Kidney epithelial cell (primary cell): Measurements from ENCODE around the gene COX7B2. TPM values are rescaled to one million over a fixed set of nuclear protein-coding genes. Genes with fewer than 3 reads are reported as not detected.

ENCODE experiments used
- DNase-seq: peaks from one replicate; pipeline ENCODE4 v3.0.0-alpha.2; 2010; ENCODE audit warnings: low read depth
- H3K27me3 ChIP-seq: 2 replicates; pipeline ENCODE4 v1.6.0; 2011; ENCODE audit warnings: low read length; ENCODE audit not compliant: control insufficient read depth, insufficient read depth
- H3K36me3 ChIP-seq: 2 replicates; pipeline ENCODE4 v1.5.1; 2011; ENCODE audit warnings: low read length; ENCODE audit not compliant: control insufficient read depth, insufficient read depth
- H3K4me3 ChIP-seq: 2 replicates; pipeline ENCODE4 v1.5.1; 2011; ENCODE audit warnings: low read depth, mild to moderate bottlenecking, control low read depth, low read length
- total RNA-seq: library from RNA; depleted of rRNA; stranded (reverse); fragments of >200 nt; gene quantifications from 2 replicates; pipeline ENCODE4 v1.2.3, GENCODE V29; 2015
- TF ChIP-seq, protein P1 (sequence below): IDR thresholded peaks from 2 replicates; pipeline ENCODE4 v1.5.1; 2011; ENCODE audit warnings: mild to moderate bottlenecking, moderate library complexity, low read length, control low read depth, inconsistent platforms; ENCODE audit not compliant: insufficient read depth, poor library complexity, severe bottlenecking

The COX7B2 gene
- total RNA-seq, 1 donor from 2014 or later, result not detected

DNA sequence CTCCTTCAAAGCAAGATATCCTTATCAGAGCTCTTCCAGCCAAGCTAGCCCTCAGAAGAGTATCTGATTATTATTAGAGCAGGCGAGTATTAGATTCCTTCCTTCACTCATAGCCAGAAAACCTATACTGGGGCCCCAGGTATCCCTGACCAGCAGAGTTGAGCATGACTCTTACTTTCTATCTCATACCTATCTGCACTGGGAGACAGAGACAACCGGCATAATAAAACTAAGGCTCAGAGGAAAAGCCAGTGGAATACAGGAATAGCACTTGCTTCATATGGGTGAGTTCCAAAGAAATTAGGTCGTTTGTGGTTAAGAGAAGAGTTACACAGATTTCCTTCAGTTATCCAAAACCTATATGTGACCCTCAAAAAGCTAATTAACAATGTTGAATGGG is 41.8 kb upstream of the COX7B2 start:
- no peak for DNase-seq
- no peak overlapping the region for H3K4me3 ChIP-seq
- TF ChIP-seq, protein P1, sequence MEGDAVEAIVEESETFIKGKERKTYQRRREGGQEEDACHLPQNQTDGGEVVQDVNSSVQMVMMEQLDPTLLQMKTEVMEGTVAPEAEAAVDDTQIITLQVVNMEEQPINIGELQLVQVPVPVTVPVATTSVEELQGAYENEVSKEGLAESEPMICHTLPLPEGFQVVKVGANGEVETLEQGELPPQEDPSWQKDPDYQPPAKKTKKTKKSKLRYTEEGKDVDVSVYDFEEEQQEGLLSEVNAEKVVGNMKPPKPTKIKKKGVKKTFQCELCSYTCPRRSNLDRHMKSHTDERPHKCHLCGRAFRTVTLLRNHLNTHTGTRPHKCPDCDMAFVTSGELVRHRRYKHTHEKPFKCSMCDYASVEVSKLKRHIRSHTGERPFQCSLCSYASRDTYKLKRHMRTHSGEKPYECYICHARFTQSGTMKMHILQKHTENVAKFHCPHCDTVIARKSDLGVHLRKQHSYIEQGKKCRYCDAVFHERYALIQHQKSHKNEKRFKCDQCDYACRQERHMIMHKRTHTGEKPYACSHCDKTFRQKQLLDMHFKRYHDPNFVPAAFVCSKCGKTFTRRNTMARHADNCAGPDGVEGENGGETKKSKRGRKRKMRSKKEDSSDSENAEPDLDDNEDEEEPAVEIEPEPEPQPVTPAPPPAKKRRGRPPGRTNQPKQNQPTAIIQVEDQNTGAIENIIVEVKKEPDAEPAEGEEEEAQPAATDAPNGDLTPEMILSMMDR, result no peak
- no peaks in the 10 kb centered on the region for H3K27me3 ChIP-seq
- no peaks in the 10 kb centered on the region for H3K36me3 ChIP-seq

DNA sequence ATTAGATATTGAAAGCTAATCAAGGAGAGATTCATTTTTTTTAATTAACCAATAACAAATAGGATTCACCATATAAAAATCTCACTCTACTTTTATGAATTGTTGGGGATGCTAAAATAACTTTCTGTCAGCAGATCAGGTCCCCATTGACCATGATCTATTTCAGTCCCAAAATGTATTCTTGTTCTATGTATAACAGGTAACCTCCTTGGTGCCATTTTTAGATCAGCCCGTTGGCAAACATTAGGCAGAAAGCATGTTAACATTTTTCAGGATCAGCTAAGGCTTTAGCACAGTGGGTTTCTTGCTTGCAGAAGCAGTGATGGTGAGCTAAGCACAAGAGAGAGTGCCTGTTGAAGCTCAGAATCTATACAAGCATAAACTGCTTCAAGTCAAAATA is 40.8 kb upstream of the COX7B2 start:
- Histone ChIP-seq H3K27me3 (no peaks in the 10 kb centered on the region), H3K4me3 (no peak overlapping the region), H3K36me3 (no peaks in the 10 kb centered on the region)
- DNase-seq, result no peak
- TF ChIP-seq, protein P1, result no peak

DNA sequence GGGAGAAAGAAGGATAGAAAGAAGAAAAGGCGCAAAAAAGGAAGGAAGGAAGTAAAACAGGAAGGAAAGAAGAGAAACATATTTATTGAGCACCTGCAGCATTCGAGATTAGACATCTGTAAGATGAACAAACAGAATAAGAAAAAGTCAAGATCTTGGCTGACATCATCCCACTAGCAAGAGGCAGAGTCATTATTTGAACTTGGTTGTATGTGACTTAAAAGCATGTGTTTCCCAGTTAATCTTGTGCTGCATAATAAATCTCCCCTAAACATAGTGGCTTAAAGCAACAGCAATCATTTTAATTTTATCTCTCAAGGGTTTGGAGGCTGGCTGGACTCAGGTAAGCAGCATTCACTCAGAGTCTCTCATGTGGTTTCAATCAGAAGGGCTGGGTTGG is 38.5 kb upstream of the COX7B2 start:
- TF ChIP-seq, protein P1, result no peak
- Histone ChIP-seq H3K36me3 (no peaks in the 10 kb centered on the region), H3K27me3 (no peaks in the 10 kb centered on the region), H3K4me3 (no peak overlapping the region)
- DNase-seq, result no peak

DNA sequence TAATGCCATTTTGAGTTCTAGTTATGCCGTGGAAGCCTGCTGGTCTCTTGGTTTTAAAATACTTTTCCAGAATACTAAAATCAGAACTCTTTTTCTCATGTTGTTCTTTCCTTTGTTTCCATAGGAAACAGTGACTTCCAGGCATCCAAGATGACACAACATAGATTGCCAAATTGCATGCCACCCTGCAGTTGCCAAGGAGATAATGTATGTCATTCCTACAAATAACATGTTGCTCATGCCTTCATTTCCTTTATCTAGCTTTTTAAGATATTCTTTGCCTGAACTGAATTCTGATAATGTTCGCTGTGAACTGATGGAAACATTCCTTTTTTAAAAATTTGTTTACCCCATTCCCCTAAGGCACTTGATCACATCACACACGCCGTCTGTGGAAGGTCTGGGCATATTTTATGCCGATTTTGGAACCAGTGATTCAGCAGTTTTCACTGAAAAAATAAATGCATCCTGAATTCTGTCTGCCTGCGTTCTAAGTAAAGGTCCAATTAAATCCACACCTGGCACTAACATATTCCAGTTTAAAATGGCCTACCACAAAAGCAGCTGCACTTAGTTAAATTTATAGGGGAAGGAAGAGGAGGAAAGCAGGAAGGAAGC is 38.0 kb upstream of the COX7B2 start:
- TF ChIP-seq, protein P1, result no peak
- no peaks in the 10 kb centered on the region for H3K27me3 ChIP-seq
- no peaks in the 10 kb centered on the region for H3K36me3 ChIP-seq
- H3K4me3 ChIP-seq, result no peak overlapping the region
- DNase-seq, result no peak

DNA sequence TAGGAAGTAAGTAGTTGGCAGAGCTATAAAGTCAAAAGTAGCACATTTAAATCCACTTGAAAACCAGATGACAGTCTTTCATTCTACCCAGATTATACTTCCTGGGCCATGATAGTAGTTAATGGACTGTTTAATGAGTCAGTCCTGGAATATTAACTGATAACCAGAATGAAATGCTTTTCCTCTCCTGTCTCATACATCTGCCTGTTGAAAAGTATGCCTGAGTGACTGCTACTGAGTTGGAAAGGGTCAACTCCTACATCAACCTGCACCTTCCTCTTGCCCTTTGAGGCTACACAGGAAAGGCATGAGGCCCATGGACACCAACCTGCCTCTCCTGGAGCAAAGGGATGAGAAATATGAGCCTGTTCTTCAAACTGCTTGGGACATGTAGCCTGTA is 36.0 kb upstream of the COX7B2 start:
- DNase-seq, result no peak
- no peaks in the 10 kb centered on the region for H3K27me3 ChIP-seq
- TF ChIP-seq, protein P1, result no peak
- no peak overlapping the region for H3K4me3 ChIP-seq
- H3K36me3 ChIP-seq, result no peaks in the 10 kb centered on the region

DNA sequence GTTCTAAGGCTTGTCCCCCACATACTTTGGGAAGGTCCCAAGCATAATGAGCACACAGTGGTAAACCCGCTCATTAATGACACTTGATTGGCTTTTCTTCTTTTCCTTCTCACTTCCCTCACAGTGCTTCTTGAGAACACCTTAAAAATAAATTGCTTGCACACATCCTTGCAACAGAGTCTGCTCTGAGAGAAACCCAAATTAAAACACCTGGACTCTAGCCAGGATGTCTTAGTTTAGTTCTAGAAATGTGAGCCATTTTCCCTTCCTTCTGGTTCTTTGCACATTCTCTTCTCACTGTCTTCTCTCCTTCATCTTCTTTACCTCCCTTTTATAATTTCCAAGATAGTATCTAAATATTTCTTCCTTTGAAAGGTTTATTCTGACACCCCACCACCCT is 35.3 kb upstream of the COX7B2 start:
- Histone ChIP-seq H3K27me3 (no peaks in the 10 kb centered on the region), H3K4me3 (no peak overlapping the region), H3K36me3 (no peaks in the 10 kb centered on the region)
- no peak for DNase-seq
- TF ChIP-seq, protein P1, result no peak
